NT2/D1 (cell line): Measurements from ENCODE around the gene MAP1LC3B.

ENCODE experiments used
- SUZ12 ChIP-seq: IDR thresholded peaks from 2 replicates; pipeline ENCODE4 v1.6.1; 2011; ENCODE audit not compliant: insufficient read length, insufficient read depth; ENCODE audit errors: extremely low read depth
- YY1 ChIP-seq: IDR thresholded peaks from 2 replicates; pipeline ENCODE4 v1.6.1; 2011; ENCODE audit not compliant: insufficient read length, insufficient read depth
- ZNF274 ChIP-seq: IDR thresholded peaks from 2 replicates; pipeline ENCODE4 v1.6.1; 2011; ENCODE audit warnings: mild to moderate bottlenecking, low read depth, low read length

DNA sequence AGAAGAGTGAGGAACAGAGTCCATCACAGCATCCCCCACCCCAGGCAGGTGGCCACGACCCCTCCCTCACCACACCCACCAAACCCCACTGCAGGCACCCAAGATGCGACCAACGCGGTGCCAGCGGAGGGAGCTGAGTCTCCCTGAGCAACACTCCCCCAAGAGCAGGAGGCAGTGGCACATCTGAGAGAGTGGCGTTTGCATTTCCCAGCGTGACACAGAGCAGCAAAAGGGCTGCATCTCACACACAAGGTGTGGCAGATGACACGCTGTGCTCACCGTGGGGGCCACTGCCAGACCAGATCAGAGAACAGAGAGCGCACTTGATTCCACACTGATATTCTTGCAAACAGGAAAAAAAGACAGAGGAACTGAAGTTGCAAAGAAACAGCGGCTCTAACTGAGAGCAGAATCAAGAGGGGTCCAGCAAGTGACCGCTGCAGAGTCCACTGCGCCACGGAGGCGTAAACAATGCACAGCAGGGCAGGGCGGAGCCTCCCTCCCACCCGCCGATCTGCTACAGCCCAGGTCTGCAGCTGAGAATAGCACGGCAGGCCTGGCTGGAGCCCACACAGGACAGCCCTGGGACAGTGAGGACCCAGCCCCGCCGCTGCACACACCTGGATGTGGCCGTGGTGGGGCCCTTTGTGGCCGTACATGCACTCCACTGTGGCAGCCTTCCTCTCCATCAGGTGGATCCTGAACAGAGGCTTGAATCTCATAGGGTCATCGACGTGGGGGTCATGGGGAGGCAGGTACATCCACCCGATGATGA is 49.0 kb upstream of the MAP1LC3B start:
- TF ChIP-seq SUZ12 (no peak), ZNF274 (no peak), YY1 (no peak)
